ENCODE results near the gene REEP3.

REEP3 gene

GRCh38 chr10:63521416-63522276 is 445 bp downstream of the REEP3 start:
- H3K4me3 ChIP-seq (IDR thresholded peaks at IDR 0.05; ENCODE audit: insufficient read depth, low read depth, low read length): no peak overlapping the region
- H3K36me3 ChIP-seq (ENCODE audit: insufficient read depth): no peaks in the 10 kb centered on the region
- no peaks in the 10 kb centered on the region for H3K27me3 ChIP-seq (ENCODE audit: insufficient read depth, low read depth)
- no peaks in the 10 kb centered on the region for H4K20me1 ChIP-seq (ENCODE audit: insufficient read depth)
- peaks cover 78% of the 10 kb centered on the region for H3K79me2 ChIP-seq (ENCODE audit: insufficient read depth, low read depth)
- peak overlapping the region; percentile 47 for H2AFZ ChIP-seq (ENCODE audit: low read depth)
- H3K9ac ChIP-seq: peak overlapping the region; percentile 96
- peak overlapping the region; percentile 95 for H3K27ac ChIP-seq
- H3K4me2 ChIP-seq: peak overlapping the region; percentile 94
- H3K4me1 ChIP-seq (ENCODE audit: low read depth, poor library complexity, severe bottlenecking): peaks cover 33% of the 10 kb centered on the region
- no peak for TF ChIP-seq CTCF (conservative IDR thresholded peaks at IDR 0.05; ENCODE audit: low read depth, low read length)

DNA sequence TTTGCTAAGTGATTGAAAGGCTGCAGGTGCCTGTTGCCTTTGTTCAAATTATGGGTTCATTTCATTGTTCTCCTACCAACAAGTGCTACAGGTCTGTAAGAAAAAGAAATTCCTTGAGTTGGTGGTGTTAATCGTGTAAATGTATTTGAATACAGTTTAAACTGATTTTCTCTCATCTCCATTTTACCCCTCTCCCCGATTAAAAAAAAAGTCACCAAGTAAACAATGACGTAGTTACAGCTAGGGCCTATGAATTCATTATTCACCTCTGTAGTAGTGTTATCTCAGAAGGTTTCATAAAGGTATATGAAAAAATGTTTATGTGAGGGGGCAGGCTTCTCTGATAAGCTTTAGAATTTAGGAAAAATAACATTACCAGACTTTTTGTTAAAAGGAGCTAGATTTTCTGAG is 1.1 kb downstream of the REEP3 start:
- H3K79me2 ChIP-seq (ENCODE audit: insufficient read depth, low read depth): peaks cover 78% of the 10 kb centered on the region
- H3K4me1 ChIP-seq (ENCODE audit: low read depth, poor library complexity, severe bottlenecking): peaks cover 31% of the 10 kb centered on the region
- no peaks in the 10 kb centered on the region for H3K36me3 ChIP-seq (ENCODE audit: insufficient read depth)
- TF ChIP-seq CTCF (conservative IDR thresholded peaks at IDR 0.05; ENCODE audit: low read depth, low read length): no peak
- H3K27me3 ChIP-seq (ENCODE audit: insufficient read depth, low read depth): no peaks in the 10 kb centered on the region
- H3K4me2 ChIP-seq: peak overlapping the region; percentile 94
- H3K4me3 ChIP-seq (IDR thresholded peaks at IDR 0.05; ENCODE audit: insufficient read depth, low read depth, low read length): no peak overlapping the region
- H4K20me1 ChIP-seq (ENCODE audit: insufficient read depth): no peaks in the 10 kb centered on the region
- peak overlapping the region; percentile 95 for H3K27ac ChIP-seq
- peak overlapping the region; percentile 47 for H2AFZ ChIP-seq (ENCODE audit: low read depth)
- H3K9ac ChIP-seq: peak overlapping the region; percentile 96

- H3K4me3 ChIP-seq (IDR thresholded peaks at IDR 0.05; ENCODE audit: insufficient read depth, low read depth, low read length): no peak overlapping the region
- peak overlapping the region; percentile 94 for H3K4me2 ChIP-seq
- no peak for TF ChIP-seq CTCF (conservative IDR thresholded peaks at IDR 0.05; ENCODE audit: low read depth, low read length)
- H3K27ac ChIP-seq: peak overlapping the region; percentile 95; the same call in 1 of the 2 replicates
- peak overlapping the region; percentile 96; the same call in 1 of the 2 replicates for H3K9ac ChIP-seq
- peaks cover 29% of the 10 kb centered on the region for H3K4me1 ChIP-seq (ENCODE audit: low read depth, poor library complexity, severe bottlenecking)
- H3K27me3 ChIP-seq (ENCODE audit: insufficient read depth, low read depth): no peaks in the 10 kb centered on the region
- H2AFZ ChIP-seq (ENCODE audit: low read depth): no peak overlapping the region
- H4K20me1 ChIP-seq (ENCODE audit: insufficient read depth): no peaks in the 10 kb centered on the region
- H3K79me2 ChIP-seq (ENCODE audit: insufficient read depth, low read depth): peaks cover 74% of the 10 kb centered on the region
- no peaks in the 10 kb centered on the region for H3K36me3 ChIP-seq (ENCODE audit: insufficient read depth)
Measured at GRCh38 chr10:63522995-63523394, 1.8 kb downstream of the REEP3 start.

DNA sequence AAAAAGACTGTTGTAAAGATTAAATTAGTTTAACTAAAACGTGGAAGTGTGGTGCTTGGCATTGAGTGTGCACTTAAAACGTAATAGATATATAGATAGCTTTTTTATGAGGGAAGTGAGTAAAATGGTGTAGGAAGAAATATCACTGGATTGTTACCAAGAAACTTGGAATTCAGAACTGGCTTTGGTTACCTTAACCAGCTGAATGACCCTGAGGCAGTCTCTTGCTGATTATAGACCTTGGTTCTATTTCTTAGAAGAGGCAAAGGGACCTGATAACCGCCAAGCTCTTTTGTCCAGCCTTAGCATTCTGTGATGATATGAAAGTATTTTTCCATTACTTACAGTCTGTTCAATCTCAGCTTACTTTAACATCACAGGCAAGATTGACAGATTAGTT is 3.8 kb downstream of the REEP3 start:
- no peak for TF ChIP-seq CTCF (conservative IDR thresholded peaks at IDR 0.05; ENCODE audit: low read depth, low read length)
- H2AFZ ChIP-seq (ENCODE audit: low read depth): no peak overlapping the region
- no peaks in the 10 kb centered on the region for H4K20me1 ChIP-seq (ENCODE audit: insufficient read depth)
- no peaks in the 10 kb centered on the region for H3K36me3 ChIP-seq (ENCODE audit: insufficient read depth)
- H3K27me3 ChIP-seq (ENCODE audit: insufficient read depth, low read depth): no peaks in the 10 kb centered on the region
- H3K27ac ChIP-seq: no peak overlapping the region
- peaks cover 17% of the 10 kb centered on the region for H3K4me1 ChIP-seq (ENCODE audit: low read depth, poor library complexity, severe bottlenecking)
- H3K4me3 ChIP-seq (IDR thresholded peaks at IDR 0.05; ENCODE audit: insufficient read depth, low read depth, low read length): no peak overlapping the region
- H3K9ac ChIP-seq: no peak overlapping the region
- H3K4me2 ChIP-seq: no peak overlapping the region
- peaks cover 53% of the 10 kb centered on the region for H3K79me2 ChIP-seq (ENCODE audit: insufficient read depth, low read depth)

Measured in KMS-11 (cell line).